Calu3 (cell line): ENCODE measurements around the gene SLC66A1. TPM values are rescaled to one million over a fixed set of nuclear protein-coding genes. Genes with fewer than 3 reads are reported as not detected.
A peak's percentile ranks its signal among the peaks of the same experiment; 100 is the strongest.

Source experiments
- BruUV-seq: library from RNA; stranded (reverse); fragments of 400-500 nt; replicated peaks from 2 replicates; lab custom pipeline; 2021; lab: Mats Ljungman, UMichigan
- CTCF ChIA-PET: fragments of 300-600 bp; sonication (Branson Sonifier 250); formaldehyde crosslinking; loops from one replicate; lab custom pipeline; 2022; ENCODE audit warnings: antibody characterized with exemption; lab: Charles Lee
- DNase-seq: peaks from one replicate; pipeline ENCODE4 v3.0.0; 2022
- H3K27ac Mint-ChIP-seq: one replicate; pipeline ENCODE4 v1.8.0; 2022; ENCODE audit warnings: mixed read lengths; ENCODE audit not compliant: unreplicated experiment
- H3K27me3 Mint-ChIP-seq: one replicate; pipeline ENCODE4 v1.8.0; 2022; ENCODE audit warnings: mixed read lengths; ENCODE audit not compliant: unreplicated experiment
- H3K36me3 Mint-ChIP-seq: one replicate; pipeline ENCODE4 v1.8.0; 2022; ENCODE audit warnings: mild to moderate bottlenecking, moderate library complexity, mixed read lengths; ENCODE audit not compliant: insufficient read depth, unreplicated experiment
- H3K4me1 Mint-ChIP-seq: one replicate; pipeline ENCODE4 v1.8.0; 2022; ENCODE audit warnings: mild to moderate bottlenecking, low read depth, mixed read lengths; ENCODE audit not compliant: unreplicated experiment
- H3K4me3 Mint-ChIP-seq: one replicate; pipeline ENCODE4 v1.8.0; 2022; ENCODE audit warnings: mild to moderate bottlenecking, low read depth, moderate library complexity, mixed read lengths; ENCODE audit not compliant: unreplicated experiment
- H3K9me3 Mint-ChIP-seq: one replicate; pipeline ENCODE4 v1.8.0; 2022; ENCODE audit warnings: low read depth, mixed read lengths; ENCODE audit not compliant: unreplicated experiment
- intact Hi-C: fragments of 100-400 bp; cut with micrococcal nuclease; formaldehyde crosslinking; loops from one replicate; pipeline ENCODE4 v1.10.0; 2022; ENCODE audit not compliant: unreplicated experiment
- total RNA-seq: library from RNA; stranded (reverse); gene quantifications from 2 replicates; pipeline ENCODE4 v1.2.3, GENCODE V29; 2022
- TF ChIP-seq, protein P1 (sequence below): fragments of 200-600 bp; IDR thresholded peaks from one replicate; pipeline ENCODE4 v1.8.0; 2022; ENCODE audit warnings: antibody characterized with exemption; ENCODE audit not compliant: unreplicated experiment

SLC66A1 gene
- total RNA-seq, 1 experiment from 2014 or later: 10.0 TPM

DNA sequence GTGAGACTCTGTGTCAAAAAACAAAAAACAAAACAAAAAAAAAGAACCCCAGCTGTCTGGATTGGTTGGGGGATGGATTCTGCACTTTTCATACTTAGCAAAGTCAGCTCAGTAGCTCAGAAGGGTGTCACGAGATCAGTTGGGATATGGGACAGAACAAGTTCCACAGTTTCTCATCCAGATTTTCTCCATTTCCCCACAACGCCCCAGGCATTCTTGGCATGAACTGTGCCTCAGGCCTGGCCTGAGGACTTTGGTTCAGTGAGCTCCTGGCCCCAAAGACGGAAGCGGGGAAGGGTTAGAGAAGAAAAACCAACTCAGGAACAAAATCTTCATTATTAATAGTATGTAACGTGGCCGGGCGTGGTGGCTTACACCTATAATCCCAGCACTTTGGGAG is 2.1 kb upstream of the SLC66A1 start:
- no peaks in the 10 kb centered on the region for H3K9me3 Mint-ChIP-seq
- H3K27me3 Mint-ChIP-seq: no peaks in the 10 kb centered on the region
- CTCF ChIA-PET: no interaction called here
- TF ChIP-seq, protein P1, sequence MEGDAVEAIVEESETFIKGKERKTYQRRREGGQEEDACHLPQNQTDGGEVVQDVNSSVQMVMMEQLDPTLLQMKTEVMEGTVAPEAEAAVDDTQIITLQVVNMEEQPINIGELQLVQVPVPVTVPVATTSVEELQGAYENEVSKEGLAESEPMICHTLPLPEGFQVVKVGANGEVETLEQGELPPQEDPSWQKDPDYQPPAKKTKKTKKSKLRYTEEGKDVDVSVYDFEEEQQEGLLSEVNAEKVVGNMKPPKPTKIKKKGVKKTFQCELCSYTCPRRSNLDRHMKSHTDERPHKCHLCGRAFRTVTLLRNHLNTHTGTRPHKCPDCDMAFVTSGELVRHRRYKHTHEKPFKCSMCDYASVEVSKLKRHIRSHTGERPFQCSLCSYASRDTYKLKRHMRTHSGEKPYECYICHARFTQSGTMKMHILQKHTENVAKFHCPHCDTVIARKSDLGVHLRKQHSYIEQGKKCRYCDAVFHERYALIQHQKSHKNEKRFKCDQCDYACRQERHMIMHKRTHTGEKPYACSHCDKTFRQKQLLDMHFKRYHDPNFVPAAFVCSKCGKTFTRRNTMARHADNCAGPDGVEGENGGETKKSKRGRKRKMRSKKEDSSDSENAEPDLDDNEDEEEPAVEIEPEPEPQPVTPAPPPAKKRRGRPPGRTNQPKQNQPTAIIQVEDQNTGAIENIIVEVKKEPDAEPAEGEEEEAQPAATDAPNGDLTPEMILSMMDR: no peak
- H3K27ac Mint-ChIP-seq: no peak overlapping the region
- intact Hi-C loops: no loop called here
- H3K36me3 Mint-ChIP-seq: peaks cover 41% of the 10 kb centered on the region
- DNase-seq: no peak
- BruUV-seq: no TSS peak
- H3K4me3 Mint-ChIP-seq: no peak overlapping the region
- H3K4me1 Mint-ChIP-seq: peaks cover 20% of the 10 kb centered on the region

DNA sequence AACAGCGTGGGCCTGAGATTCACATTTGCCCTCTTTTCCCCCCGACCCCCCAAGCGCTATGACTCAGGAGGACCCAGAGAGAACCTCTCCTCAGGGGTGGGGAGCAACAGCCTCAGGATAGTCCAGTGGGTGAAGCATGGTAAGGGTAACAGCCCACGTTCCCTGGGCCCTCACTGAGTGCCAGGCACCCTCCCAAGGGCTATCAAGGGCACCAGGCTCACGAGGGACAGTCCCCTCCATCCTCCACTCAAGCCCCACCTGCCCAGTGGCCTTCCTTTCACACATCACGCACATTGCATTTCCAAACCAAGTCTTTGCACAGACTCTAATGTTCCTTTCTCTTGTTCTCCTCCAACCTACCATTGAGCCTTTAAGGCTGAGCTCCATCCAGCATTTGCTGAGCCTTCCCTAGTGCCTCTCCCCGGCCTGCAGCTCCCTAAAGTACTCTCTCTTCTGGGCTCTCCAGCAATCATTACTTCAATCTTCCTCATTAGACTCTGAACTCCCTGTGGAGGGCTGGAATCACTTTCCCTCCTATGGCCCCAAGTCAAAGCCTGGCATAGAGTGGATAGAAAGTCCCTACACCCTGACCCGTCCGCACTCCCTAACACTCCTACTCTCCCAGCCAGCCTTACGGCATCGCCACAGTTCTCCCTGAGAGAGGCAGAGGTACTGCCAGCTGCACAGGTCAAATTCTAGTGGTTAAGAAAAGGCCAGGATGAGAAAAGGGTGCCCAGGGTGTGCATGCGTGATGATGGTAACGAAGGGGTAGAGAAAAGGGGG is 1.2 kb upstream of the SLC66A1 start:
- intact Hi-C loops: no loop called here
- TF ChIP-seq, protein P1: no peak
- Mint-ChIP-seq H3K36me3 (peaks cover 41% of the 10 kb centered on the region), H3K9me3 (no peaks in the 10 kb centered on the region), H3K4me3 (peak overlapping the region; percentile 67), H3K27me3 (no peaks in the 10 kb centered on the region), H3K4me1 (peaks cover 25% of the 10 kb centered on the region), H3K27ac (peak overlapping the region; percentile 20)
- TSS peak; percentile 30 for BruUV-seq
- no peak for DNase-seq
- CTCF ChIA-PET: no interaction called here

DNA sequence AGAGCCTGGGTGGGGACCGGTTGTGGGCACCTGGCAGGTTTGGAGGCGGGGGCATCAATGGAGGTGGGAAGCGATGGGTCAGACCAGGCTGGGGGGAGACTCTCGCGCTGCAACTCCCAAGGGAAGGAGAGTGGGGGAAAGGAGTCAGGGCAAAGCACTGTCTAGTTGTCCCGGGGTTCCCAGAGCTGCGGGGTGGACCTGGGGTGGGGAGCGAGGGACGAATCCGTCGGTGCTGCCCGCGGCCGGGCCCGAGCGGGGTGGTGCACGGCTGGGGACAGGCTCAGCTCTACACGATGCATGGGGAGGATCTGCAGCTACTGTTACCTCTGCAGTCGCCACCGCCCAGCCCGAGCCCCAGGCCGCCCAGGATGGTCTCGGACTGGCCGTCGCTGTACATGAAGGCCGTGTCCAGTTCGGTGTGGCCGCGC is 609 bp upstream of the SLC66A1 start:
- Mint-ChIP-seq H3K4me3 (peak overlapping the region; percentile 67), H3K4me1 (peaks cover 26% of the 10 kb centered on the region), H3K27me3 (no peaks in the 10 kb centered on the region), H3K27ac (peak overlapping the region; percentile 20), H3K9me3 (no peaks in the 10 kb centered on the region), H3K36me3 (peaks cover 41% of the 10 kb centered on the region)
- intact Hi-C loops: no loop called here
- TF ChIP-seq, protein P1: no peak
- CTCF ChIA-PET: no interaction called here
- no TSS peak for BruUV-seq
- peak; percentile 21 for DNase-seq

DNA sequence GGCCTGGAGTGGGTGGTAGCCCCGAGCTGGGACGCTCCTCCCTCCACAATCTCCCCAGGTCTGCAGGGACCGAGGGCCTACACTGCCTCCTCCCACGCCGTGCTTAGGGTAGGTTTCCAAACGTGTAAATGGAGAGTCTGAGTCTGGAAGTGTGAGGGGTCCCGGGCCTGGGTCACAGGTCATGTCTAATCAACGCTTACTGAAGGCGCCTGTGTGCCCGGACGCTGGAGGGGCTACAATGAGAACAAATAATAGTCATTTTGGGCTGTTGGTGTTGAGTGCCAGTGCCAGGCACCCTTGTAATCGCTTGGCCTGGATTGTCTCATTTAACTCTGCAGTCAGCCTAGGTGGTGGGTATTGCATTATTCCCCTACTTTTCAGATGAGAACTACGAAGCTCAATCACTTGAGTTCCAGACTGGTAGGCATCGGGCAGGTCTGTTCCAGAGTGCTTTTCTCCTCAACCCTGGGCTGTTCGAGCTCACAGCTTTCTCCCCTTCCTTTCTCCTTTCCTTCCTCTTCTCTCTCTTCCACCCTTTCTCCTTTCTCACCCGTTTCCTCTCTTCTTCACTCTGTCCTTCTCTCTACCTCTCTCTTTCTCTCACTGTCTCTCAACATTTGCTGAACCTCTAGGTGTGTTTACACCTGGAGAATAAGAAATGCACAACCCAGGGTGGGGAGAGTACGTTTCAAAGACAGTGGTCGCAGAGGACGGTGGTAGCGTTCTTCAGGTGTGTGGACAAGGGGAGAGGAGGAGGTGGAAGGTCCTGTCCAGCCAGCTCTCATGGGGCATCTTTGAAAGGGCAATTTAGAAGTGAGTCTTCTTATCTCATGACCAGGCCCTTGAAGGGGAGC is 883 bp downstream of the SLC66A1 start:
- TSS peak; percentile 61 for BruUV-seq
- Mint-ChIP-seq H3K27me3 (no peaks in the 10 kb centered on the region), H3K27ac (no peak overlapping the region), H3K4me1 (peaks cover 26% of the 10 kb centered on the region), H3K4me3 (peak overlapping the region; percentile 67), H3K9me3 (no peaks in the 10 kb centered on the region), H3K36me3 (peaks cover 33% of the 10 kb centered on the region)
- TF ChIP-seq, protein P1: no peak
- DNase-seq: no peak
- intact Hi-C loops: no loop called here
- CTCF ChIA-PET: no interaction called here
